Brain microvascular endothelial cell (primary cell): Measurements from ENCODE around the gene KRT9.
"Not testable (repeated sequence)": the region's sequence is repeated elsewhere in the genome, so short reads cannot be mapped to it uniquely, and the experiment has no call there.

Experiments used
- DNase-seq: peaks from one replicate; pipeline ENCODE4 v3.0.0-alpha.2; 2020
- H3K27ac ChIP-seq: fragments of 250-450 bp; sonication (Bioruptor Pico); 2 replicates; pipeline ENCODE4 v1.5.1; 2020; ENCODE audit warnings: mild to moderate bottlenecking, moderate library complexity
- H3K27me3 ChIP-seq: fragments of 250-450 bp; sonication (Bioruptor Pico); replicated peaks from 2 replicates; pipeline ENCODE4 v1.5.1; 2020; ENCODE audit warnings: mild to moderate bottlenecking
- H3K36me3 ChIP-seq: fragments of 250-450 bp; sonication (Bioruptor Pico); replicated peaks from 2 replicates; pipeline ENCODE4 v1.5.1; 2020; ENCODE audit warnings: mild to moderate bottlenecking
- H3K4me3 ChIP-seq: 2 replicates; pipeline ENCODE4 v1.5.1; 2011; ENCODE audit warnings: low read depth, mild to moderate bottlenecking, control low read depth, low read length, moderate library complexity
- CTCF ChIP-seq: IDR thresholded peaks from 2 replicates; pipeline ENCODE4 v1.5.1; 2011; ENCODE audit warnings: low read depth, mild to moderate bottlenecking, moderate library complexity, low read length, control low read depth, inconsistent platforms; ENCODE audit errors: missing control alignments
- in situ Hi-C: cut with HindIII; loops from 2 replicates; pipeline ENCODE4 v1.10.0; 2017; ENCODE audit warnings: low sequenced_read_pairs, low pct_ligation_motif_present

Gene KRT9

GRCh38 chr17:41544935-41545334 lies 26.9 kb downstream of the KRT9 start:
- no peak for DNase-seq
- in situ Hi-C loops = no loop called here
- H3K27ac ChIP-seq = no peak overlapping the region
- H3K4me3 ChIP-seq = no peak overlapping the region
- no peak for TF ChIP-seq CTCF
- H3K36me3 ChIP-seq = no peaks in the 10 kb centered on the region
- no peaks in the 10 kb centered on the region for H3K27me3 ChIP-seq

- no peaks in the 10 kb centered on the region for H3K36me3 ChIP-seq
- TF ChIP-seq CTCF = no peak
- no peak overlapping the region for H3K4me3 ChIP-seq
- H3K27ac ChIP-seq = no peak overlapping the region
- in situ Hi-C loops = no loop called here
- H3K27me3 ChIP-seq = no peaks in the 10 kb centered on the region
- DNase-seq = no peak
These were observed 27.4 kb downstream of the KRT9 start for GRCh38 chr17:41544491-41544892.

GRCh38 chr17:41542786-41543185 lies 29.1 kb downstream of the KRT9 start:
- H3K4me3 ChIP-seq, in situ Hi-C loops, H3K27ac ChIP-seq, DNase-seq, H3K36me3 ChIP-seq, H3K27me3 ChIP-seq: not testable (repeated sequence)

- no peaks in the 10 kb centered on the region for H3K36me3 ChIP-seq
- no peak overlapping the region for H3K27ac ChIP-seq
- no peaks in the 10 kb centered on the region for H3K27me3 ChIP-seq
- H3K4me3 ChIP-seq = no peak overlapping the region
- in situ Hi-C loops = no loop called here
- TF ChIP-seq CTCF = no peak
- no peak for DNase-seq
These were observed 29.5 kb downstream of the KRT9 start for GRCh38 chr17:41542357-41542756.

GRCh38 chr17:41540921-41541625 lies 30.8 kb downstream of the KRT9 start:
- Histone ChIP-seq H3K36me3 (no peaks in the 10 kb centered on the region), H3K27me3 (no peaks in the 10 kb centered on the region), H3K4me3 (no peak overlapping the region), H3K27ac (no peak overlapping the region)
- DNase-seq = no peak
- in situ Hi-C loops = no loop called here
- no peak for TF ChIP-seq CTCF

GRCh38 chr17:41539979-41540701 lies 31.7 kb downstream of the KRT9 start:
- H3K4me3 ChIP-seq = no peak overlapping the region
- no peak for TF ChIP-seq CTCF
- no peaks in the 10 kb centered on the region for H3K36me3 ChIP-seq
- no peak for DNase-seq
- in situ Hi-C loops = no loop called here
- no peaks in the 10 kb centered on the region for H3K27me3 ChIP-seq
- H3K27ac ChIP-seq = no peak overlapping the region
